ENCODE measurements around the gene CAMKK1.

- no peak for TF ChIP-seq CTCF (conservative IDR thresholded peaks at IDR 0.05; ENCODE audit: low read depth in 2 of 2)
- TF ChIP-seq JUNB (IDR thresholded peaks at IDR 0.05; ENCODE audit: unreplicated experiment): no peak
- TF ChIP-seq EZH2 (IDR thresholded peaks at IDR 0.05; ENCODE audit: low read depth, unreplicated experiment): no peak
- TF ChIP-seq EZH2phosphoT487 (IDR thresholded peaks at IDR 0.05; ENCODE audit: unreplicated experiment): no peak
- TF ChIP-seq ETS1 (IDR thresholded peaks at IDR 0.05): no peak
- no peak for TF ChIP-seq POLR2AphosphoS5 (IDR thresholded peaks at IDR 0.05; ENCODE audit: low read depth)
- no peak for TF ChIP-seq NANOG (IDR thresholded peaks at IDR 0.05; ENCODE audit: borderline replicate concordance)
- TF ChIP-seq REST (IDR thresholded peaks at IDR 0.05; ENCODE audit: unreplicated experiment): no peak
These were observed 35.6 kb upstream of the CAMKK1 start for GRCh38 chr17:3928406-3928805.

All from GM23338 (cell line).